Mesenteric fat pad (tissue), 1 donor: ENCODE results near the gene HPN. TPM values are rescaled to one million over a fixed set of nuclear protein-coding genes. Genes with fewer than 3 reads are reported as not detected.
A peak's percentile ranks its signal among the peaks of the same experiment; 100 is the strongest.
"Not testable (repeated sequence)": the region's sequence is repeated elsewhere in the genome, so short reads cannot be mapped to it uniquely, and the experiment has no call there.

Experiments used
- DNase-seq: peaks from one replicate; pipeline ENCODE4 v3.0.0-alpha.2; 2020; ENCODE audit warnings: low spot score
- total RNA-seq: library from RNA; stranded (reverse); fragmentation: NEBNext Ultra II Directional; extraction: Animal tissue kit (Norgen Biotek cat#: 25700); gene quantifications from one replicate; pipeline ENCODE4 v1.2.1, GENCODE V29; 2021
- donor health status: DM: yes; HTN: yes; CAD: no.

Gene HPN
- total RNA-seq, 1 donor from 2014 or later: 1.4 TPM

GRCh38 chr19:35008891-35009341 lies 32.6 kb upstream of the HPN start:
- DNase-seq: no peak

DNA sequence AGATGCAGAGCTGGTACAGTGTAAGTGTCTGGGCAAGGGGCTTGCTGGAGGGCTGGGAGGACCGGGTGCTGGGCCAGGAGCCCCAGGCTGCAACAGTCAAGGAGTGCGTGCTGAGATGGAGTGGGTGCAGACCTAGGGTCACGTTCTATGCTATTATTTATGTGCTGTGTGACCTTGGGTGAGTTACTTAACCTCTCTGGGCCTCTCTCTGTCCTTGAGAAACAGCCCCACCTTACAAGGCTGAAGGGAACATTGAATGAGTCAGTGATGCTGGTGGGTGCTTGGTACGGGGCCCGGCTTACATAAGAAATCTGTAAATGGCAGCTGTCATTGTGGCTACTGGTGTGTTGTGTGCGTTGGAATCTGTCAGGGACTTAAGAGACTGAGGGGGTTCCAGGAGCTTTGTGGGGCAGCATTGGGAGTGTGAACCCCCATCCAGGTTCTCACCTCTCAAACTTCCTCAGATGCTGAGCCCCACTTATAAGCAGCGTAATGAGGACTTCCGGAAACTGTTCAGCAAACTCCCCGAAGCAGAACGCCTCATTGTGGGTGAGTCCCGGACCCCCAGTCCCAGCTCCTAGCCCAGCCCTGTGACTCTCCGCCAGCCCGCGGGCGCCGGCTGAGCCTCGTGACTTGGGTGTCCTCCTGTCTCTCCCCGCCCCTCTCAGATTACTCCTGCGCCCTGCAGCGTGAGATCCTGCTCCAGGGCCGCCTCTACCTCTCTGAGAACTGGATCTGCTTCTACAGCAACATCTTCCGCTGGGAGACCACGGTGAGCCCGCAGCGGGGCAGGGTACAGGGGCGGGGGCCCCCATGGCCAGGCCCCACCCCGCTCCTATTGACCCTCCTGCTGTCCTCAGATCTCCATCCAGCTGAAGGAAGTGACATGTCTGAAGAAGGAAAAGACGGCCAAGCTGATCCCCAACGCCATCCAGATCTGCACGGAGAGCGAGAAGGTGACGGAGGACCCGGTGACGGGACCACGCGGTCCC lies 31.8 kb upstream of the HPN start:
- DNase-seq: no peak

DNA sequence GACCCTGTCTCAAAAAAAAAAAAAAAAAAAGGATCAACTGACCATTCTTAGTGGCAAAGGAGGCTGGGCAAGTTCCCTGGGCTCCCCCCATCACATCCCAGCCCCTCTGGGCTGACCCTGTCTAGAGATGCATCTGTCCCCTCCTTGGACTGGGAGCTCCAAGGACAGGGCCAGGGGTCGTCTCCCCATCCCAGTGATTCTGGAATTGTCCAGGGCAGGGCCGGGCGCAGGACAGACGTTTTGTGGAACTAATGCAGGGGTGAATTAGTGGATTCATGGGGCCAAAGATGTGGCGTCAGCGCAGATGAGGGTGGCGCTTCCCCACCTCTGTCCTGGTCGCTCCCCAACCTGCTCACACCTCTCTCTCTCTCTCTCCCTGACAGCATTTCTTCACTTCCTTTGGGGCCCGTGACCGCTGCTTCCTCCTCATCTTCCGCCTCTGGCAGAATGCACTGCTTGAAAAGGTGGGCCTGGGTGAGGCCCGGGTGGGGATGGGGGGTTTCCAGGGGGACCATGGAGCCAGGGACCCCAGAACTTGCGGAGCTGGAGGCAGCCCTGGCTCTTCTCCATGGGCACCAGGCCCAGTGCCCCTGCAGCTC lies 30.3 kb upstream of the HPN start:
- no peak for DNase-seq

- no peak for DNase-seq
Observed at GRCh38 chr19:35011737-35012682, 29.5 kb upstream of the HPN start.

DNA sequence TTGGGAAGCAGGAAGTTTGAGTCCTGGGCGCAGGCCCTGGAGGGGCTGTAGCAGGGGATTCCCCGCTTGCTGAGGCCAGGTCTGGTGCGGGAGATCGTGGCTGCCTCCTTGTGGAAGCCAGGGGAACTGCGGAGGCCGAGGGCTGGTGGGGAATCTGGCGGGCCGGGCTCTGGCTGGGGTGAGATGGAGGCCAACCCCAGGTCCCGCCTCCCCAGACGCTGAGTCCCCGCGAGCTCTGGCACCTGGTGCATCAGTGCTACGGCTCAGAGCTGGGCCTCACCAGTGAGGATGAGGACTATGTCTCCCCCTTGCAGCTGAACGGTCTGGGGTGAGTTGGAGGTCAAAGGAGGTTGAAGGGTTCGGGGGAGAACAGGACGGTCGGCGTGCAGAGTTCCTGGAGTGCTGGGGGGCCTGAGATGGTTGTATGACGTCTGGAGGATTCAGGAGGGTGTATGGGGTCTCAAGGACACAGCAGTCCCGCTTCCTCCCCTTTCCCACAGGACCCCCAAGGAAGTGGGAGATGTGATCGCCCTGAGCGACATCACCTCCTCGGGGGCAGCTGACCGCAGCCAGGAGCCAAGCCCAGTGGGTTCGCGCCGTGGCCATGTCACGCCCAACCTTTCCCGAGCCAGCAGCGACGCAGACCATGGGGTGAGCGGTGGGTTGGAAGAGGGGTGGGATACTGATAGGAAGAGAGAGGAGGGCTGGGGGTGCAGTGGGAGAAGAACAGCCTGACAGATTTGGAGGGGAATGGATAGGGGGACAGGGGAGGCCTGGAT lies 28.3 kb upstream of the HPN start:
- peak; percentile 93 for DNase-seq

DNA sequence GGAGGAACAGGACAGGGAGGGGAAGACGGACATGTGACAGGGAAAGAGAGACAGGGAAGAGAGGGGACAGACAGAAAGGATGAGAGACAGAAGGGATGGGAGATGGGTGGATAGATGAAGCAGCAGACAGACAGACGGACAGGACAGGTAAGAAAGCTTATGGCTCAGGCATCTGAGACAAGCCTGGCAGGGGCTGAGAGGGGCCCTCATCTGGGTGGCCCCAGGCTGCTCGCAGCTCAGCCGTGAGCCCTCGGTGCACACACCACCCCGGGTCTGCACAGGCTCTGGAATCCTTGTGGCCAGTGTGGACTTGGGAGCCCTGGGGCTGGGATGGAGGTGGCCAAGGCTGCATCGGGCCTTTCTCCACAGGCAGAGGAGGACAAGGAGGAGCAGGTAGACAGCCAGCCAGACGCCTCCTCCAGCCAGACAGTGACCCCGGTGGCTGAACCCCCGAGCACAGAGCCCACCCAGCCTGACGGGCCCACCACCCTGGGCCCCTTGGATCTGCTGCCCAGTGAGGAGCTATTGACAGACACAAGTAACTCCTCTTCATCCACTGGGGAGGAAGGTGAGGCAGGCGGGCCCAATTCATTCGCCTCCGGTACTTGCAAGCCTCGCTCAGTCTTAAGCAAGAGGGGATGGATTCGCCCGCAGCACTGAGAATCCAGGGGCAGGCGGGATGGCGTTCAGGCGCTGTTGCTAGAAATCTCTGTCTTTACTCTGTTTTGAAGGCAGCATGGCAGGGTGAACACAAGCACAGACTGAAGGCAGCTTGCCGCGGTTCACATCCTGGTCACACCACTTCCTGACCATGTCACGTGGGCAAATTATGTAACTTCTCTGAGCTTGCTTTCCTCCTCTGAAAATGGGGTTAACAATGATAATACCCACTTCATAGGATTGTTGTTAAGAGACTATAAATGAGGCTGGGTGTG lies 27.4 kb upstream of the HPN start:
- no peak for DNase-seq

DNA sequence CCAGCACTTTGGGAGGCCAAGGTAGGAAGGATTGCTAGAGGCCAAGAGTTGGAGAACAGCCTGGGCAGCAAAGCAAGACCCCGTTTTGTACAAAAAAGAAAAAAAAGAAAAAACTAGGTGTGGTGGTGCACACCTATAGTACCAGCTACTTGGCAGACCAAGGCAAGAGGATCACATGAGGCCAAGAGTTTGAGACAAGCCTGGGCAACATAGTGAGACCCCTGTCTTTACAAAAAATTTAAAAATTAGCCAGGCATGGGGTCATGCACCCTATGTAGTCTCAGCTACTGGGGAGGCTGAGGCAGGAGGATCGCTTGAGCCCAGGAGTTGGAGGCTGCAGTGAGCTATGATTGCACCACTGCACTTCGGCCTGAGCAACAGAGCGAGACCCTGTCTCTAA lies 26.7 kb upstream of the HPN start:
- DNase-seq: not testable (repeated sequence)

GRCh38 chr19:35015270-35015953 lies 26.1 kb upstream of the HPN start:
- DNase-seq: no peak

GRCh38 chr19:35015954-35016351 lies 25.6 kb upstream of the HPN start:
- DNase-seq: no peak

- no peak for DNase-seq
Observed at GRCh38 chr19:35017507-35017906, 24.0 kb upstream of the HPN start.

DNA sequence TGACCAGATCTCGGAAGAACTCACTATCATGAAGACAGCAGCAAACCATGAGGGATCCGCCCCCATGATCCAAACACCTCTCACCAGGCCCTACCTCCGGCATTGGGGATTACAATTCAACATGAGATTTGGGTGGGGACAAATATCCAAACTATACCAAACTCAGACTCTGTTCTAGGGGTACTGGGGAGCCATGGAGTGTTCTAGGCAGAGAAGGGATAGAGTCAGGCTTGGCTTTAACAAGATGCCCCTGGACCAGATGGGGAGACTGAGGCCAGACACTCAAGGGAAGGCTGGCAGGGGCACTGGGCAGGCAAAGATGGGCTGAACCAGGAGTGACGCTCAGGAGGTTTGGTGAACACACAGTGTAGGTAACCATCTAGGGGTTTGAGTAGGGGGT lies 23.1 kb upstream of the HPN start:
- DNase-seq: no peak

- no peak for DNase-seq
Observed at GRCh38 chr19:35019144-35019543, 22.4 kb upstream of the HPN start.

DNA sequence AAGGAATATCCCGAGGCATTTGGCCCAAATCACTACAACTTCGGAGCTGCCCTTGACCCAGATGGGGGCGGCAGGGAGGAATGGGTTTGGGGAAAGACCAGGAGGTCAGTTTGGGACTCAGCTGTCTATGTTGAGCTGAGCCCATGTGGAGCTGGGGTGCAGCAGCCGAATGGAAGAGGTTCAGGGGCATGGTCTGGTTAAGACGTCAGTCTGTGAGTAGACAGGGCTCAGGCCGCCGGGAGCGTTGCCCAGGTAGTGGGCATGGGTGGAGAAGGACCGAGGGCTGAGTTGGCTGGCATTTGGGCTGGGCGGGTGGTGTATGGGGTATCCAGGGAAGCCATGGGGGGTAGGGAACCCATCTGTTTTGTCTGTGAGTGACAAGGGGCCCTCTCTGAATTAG lies 20.5 kb upstream of the HPN start:
- DNase-seq: no peak

- DNase-seq: no peak
Observed at GRCh38 chr19:35021596-35021995, 19.9 kb upstream of the HPN start.

DNA sequence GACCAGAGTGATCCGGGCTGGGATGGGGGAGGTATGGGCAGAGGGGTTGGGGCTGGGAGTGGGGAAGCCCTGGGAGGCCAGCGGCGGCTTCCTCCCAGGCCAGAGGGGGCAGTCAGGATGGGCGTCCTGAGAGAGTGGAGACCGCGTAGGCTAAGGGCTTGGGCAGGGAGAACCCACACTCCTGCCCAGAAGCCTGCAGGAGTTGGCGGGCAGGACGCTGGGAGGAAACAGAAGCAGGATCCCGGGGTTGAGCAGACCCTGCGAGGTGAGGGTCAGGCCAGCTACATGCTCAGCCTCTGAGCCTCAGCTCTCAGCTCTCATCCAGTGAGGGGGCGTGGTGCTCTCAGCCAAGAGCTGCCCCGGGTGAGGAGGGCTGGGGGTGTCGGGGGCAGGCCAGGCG lies 19.1 kb upstream of the HPN start:
- DNase-seq: no peak

GRCh38 chr19:35023428-35023827 lies 18.1 kb upstream of the HPN start:
- no peak for DNase-seq

DNA sequence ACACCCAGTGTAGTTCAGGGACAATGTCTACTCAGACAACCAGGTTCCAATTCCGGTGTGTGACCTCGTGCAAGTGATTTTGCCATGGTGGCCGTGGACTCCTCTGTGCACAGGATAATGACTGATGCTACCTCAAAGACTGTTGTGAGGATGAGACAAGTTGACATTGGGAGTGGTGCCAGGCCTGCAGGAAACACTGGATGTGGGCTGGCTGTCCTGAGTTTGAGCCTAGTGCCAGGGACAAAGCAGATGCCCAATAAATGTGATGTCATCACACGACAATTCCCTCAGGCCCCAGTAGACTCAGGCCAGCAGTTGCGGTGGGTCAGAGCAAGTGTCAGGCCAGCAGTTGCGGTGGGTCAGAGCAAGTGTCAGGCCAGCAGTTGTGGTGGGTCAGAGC lies 17.4 kb upstream of the HPN start:
- DNase-seq: no peak

DNA sequence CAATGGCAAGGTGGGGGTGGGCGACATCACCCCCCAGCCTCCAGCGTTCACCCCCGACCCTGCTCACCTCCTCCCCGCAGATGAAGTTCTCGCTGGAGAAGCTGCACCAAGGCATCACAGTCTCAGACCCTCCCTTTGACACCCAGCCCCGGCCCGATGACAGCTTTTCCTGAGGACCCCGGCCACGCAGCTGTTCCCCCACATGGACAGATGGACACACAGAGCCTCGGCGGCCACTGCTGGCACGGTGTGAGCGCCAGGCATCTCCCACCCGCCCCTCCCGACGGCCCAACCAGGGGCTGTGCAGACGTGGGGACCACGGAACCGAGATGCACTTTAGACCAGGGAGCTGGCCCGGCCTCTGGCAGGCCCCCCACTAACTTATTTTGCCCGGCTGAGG lies 15.6 kb upstream of the HPN start:
- DNase-seq: no peak

GRCh38 chr19:35026418-35026817 lies 15.1 kb upstream of the HPN start:
- no peak for DNase-seq
